Stimulated activated CD4-positive, alpha-beta T cell treated with anti-CD3 and anti-CD28 coated beads, Interleukin-2, amount 100 ng/mL, for 4 hours (primary cell): ENCODE data around the gene SPNS1.

Experiments used
- DNase-seq: peaks from one replicate; pipeline ENCODE4 v3.0.0-alpha.2; 2020; ENCODE audit warnings: low read depth

SPNS1 gene

GRCh38 chr16:29029168-29029994, 54.8 kb downstream of the SPNS1 start:
- peak; percentile 92 for DNase-seq

GRCh38 chr16:29030086-29030840, 55.7 kb downstream of the SPNS1 start:
- no peak for DNase-seq
